A204.1 (cell line): ENCODE data around the gene PREPL.
"Not testable (repeated sequence)": the region's sequence is repeated elsewhere in the genome, so short reads cannot be mapped to it uniquely, and the experiment has no call there.

Source experiments
- FAIRE-seq: peaks from 2 replicates; lab custom pipeline; 2012; peaks lifted over from hg19 to GRCh38; lab: Jason Lieb, UNC

The PREPL gene

DNA sequence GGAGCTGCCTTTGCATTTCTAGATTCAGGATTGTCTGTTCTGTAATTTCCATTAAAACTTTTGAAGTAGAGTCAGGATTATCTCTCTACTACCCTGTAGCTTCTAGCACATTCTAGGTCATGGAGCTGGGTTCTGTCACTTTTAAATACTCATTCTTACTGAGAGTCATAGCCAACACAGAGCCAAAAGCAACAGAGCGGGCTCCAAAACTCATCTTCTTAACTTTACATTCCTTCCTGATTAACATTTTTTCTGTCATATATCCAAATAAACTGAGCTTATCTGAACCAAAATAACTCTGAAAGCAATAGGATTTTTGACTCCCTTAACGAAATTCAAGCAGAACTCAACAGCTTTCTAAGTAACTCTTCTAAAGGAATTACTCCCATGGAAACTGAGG is 12.9 kb downstream of the PREPL start:
- FAIRE-seq, result no peak

DNA sequence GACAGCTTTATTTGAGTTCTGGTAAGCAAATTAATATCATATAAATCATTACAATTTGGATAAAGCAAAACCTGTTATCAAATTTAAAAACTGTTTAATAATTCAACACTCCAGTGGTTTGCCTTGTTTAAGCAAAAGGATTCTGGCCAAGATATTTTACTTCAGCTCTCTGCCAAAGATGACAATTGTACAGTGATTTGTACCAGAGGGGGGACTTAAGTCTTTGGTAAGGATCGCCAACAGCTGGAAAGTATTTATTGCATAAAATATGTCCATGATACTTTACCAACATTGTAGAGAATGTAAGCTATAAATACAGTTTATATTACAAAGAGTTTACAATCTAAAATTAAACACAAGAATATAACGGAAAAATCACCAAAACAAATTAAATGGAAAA is 13.8 kb downstream of the PREPL start:
- FAIRE-seq, result no peak

- peak; percentile 85 for FAIRE-seq
Observed at GRCh38 chr2:44342854-44343253, 18.4 kb downstream of the PREPL start.

DNA sequence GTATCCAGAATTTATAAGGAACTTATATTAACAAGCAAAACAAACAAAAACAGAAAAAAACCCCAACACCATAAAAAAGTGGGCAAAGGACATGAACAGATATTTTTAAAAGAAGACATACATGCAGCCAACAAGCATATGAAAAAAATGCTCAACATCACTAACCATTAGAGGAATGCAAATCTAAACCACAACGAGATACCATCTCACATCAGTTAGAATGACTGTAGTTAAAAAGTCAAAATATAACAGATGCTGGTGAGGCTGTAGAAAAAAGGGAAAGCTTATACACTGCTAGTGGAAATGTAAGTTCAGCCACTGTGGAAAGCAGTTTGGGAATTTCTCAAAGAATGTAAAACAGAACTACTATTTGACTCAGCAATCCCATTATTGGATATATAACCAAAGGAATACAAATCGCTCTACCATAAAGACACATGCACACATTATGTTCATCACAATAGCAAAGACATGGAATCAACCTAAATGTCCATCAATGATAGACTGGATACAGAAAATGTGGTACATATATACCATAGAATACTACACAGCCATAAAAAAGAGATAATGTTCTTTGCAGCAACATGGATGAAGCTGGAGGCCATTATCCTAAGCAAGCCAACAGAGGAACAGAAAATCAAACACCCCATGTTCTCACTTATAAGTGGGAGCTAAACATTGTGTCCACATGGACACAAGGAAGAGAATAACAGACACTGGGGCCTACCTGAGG is 25.3 kb downstream of the PREPL start:
- peak; percentile 46 for FAIRE-seq

DNA sequence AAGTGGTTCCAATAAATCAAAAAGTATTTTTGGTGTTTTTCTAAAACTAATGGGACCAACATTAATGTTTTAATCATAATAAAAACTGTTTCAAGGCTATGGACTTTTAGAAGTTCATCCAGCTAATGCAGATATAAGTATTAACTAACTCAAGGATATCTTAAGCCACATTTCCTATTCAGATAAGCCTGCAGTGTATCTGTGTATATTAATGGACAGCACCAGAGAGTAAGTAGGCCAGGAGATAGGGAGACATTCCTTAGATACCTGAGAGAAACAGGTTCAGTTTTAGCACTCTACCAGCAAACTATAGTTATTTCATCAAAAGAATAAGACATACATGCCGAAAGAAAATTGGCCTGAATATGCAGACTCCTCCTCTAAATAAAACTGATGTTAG is 27.3 kb downstream of the PREPL start:
- no peak for FAIRE-seq

- no peak for FAIRE-seq
Observed at GRCh38 chr2:44330801-44331200, 30.5 kb downstream of the PREPL start.

GRCh38 chr2:44329343-44329742 is 32.0 kb downstream of the PREPL start:
- FAIRE-seq, result no peak

DNA sequence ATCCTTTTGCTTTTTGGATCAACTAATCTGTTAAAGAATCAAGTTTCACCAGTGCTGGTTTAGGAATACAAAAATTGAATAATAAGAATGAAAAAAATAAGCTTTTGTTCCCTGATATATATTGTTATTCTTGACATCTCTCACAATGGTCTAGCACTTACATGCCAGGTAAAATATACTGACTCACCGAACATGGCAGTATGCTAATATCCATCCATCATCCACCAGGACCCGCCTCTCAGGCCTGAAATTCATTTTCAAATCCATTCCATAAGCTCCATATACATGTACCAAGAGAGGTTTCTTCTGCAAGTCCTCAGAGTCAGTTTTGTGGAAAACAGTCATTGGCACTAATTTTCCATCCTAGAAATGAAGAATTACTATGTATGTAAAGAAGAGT is 32.5 kb downstream of the PREPL start:
- FAIRE-seq, result no peak

DNA sequence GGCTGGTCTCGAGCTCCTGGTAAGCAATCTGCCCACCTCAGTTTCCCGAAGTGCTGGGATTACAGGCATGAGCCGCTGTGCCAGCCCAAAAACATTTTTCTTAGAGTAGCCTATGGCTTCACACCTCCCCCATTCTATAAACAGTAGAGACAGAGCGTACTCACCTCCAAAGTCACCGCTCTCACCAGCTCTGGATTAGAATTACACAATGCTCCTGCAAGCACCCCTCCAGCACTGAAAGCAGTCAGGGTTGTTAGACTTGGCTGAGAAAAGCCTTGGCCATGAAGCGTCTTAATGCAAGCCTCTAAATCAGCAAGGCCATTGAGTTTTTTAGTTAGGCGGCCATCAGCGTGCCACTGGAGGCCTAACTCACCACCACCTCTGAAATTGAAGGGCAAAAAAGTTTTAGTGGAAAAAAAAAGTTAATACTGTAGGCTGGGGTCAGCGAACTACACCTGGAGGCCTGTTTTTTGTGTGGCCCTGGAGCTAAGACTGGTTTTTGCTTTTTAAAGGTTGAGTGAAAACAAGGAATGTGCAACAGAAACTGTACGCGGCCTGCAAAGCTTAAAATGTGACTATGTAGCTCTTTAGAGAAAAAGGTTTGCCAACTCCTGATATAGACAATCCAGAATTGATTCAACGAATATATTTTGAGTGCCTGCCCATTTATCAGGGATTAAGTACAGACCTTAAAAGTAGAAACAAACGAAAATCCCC is 34.6 kb downstream of the PREPL start:
- FAIRE-seq, result no peak

DNA sequence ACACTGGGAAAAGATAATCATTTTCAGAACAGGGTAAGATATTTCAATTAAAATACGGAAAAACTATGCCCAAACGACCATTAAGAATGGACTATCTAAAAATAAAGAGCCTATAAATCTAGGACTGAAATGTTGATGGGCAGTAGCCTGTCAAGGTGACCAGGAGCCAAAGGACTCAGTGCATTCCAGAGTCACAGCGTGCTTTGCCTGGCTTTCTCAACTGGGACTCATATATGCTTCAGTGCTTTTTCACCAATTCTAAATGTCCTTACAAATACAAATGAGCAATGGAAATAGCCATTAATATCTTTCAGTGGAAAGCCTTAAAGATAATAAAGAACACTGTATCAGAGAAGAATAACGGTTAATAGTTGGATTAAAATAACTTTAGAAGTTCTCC is 35.4 kb downstream of the PREPL start:
- no peak for FAIRE-seq

DNA sequence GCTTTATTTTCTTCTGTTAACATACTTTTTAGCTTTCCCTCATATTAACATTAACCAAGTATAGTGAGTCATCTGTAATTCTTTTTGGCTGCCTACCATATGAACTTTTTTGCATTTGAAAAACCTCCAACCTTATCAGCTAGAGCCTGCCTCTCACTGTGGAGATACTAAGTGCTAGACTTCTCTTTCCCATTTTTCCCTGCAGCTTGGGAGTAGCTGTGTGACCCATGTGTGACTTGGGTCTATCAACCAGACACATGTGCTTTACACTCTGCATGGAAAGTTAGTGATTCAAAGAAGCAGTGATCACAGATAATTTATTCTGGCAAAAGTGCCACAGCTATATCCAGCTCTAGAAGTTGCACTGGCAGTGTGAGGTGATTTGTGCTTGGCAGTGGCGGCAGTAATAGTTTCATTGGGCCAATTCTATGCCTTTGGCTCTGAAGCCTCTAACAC is 36.3 kb downstream of the PREPL start:
- FAIRE-seq, result no peak

DNA sequence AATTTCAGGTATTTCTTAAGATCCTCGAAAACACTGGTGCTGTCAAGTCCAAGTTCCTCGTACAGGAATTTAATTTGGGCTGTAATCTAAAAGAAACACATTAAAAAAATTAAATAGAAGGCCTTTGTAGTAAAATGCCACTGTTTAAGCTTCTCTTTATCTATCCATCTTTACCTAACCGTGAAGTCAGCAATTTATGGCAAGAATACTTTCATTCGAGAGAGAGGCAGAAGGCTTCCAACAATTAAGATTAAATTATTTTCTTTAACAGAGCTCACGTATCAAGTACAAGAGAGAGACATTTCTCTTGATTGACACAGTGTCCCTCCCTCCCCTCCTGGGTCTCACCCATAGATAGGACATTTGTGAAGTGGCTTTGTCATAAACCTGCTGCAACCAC is 39.9 kb downstream of the PREPL start:
- FAIRE-seq, result no peak

DNA sequence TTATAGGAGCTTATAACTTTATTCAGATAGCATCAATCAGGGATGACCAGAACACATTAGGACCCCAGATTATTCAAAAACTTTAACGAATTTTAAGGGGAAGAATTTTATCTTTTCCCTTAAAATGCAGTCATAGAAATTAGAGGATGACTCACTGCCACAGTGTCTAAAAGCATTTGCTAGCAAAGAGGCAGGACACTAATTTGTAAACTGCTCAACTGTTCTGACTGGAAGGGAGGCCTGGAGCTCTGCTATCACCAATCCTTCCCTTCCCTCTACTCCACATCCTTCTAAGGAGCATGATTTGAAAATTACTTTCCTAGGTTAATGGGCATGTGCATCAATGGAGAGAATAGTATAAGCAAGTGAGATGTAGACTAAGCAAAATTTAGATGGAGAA is 40.5 kb downstream of the PREPL start:
- no peak for FAIRE-seq

GRCh38 chr2:44315945-44316344 is 45.3 kb downstream of the PREPL start:
- FAIRE-seq, result no peak

- no peak for FAIRE-seq
Observed at GRCh38 chr2:44314362-44314761, 46.9 kb downstream of the PREPL start.

- no peak for FAIRE-seq
Observed at GRCh38 chr2:44310287-44310686, 51.0 kb downstream of the PREPL start.

- FAIRE-seq, result no peak
Observed at GRCh38 chr2:44305882-44306281, 55.4 kb downstream of the PREPL start.

- no peak for FAIRE-seq
Observed at GRCh38 chr2:44304258-44304657, 57.0 kb downstream of the PREPL start.

GRCh38 chr2:44303766-44304165 is 57.5 kb downstream of the PREPL start:
- not testable (repeated sequence) for FAIRE-seq

DNA sequence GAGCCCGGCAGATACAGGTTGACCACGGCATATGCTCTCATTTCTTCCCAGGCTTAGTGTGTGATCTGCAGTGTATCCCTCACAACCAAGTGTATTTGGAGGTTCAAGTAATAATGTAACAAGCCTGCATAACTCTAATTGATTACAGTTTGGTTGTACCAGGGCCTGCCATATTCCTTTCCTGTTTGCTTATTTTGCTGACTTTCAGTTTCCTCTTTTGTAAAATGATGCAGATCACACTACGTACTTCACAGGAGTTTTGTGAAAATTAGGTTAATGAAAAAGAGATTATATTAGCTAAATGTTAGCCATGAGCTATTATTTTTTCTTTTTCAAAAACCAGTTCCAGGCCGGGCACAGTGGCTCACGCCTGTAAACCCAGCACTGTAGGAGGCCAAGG is 60.2 kb downstream of the PREPL start:
- no peak for FAIRE-seq

DNA sequence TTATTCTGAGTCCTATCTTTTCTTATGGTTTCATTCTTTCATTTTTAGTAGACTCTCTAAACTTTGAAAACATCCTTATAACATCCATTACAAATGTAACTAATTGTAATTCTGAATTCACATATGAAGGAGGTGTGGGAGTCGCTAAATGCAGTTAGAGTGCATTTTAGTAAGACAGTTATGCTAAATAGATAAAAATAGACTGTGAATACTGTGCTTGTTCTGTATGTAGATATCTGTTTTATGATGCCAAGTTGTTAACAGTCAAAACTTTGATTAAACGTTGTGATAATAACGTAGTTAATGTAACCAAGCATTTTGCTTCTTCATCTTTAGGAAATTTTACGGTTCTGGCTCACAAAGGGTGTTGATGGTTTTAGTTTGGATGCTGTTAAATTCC is 61.7 kb downstream of the PREPL start:
- no peak for FAIRE-seq

DNA sequence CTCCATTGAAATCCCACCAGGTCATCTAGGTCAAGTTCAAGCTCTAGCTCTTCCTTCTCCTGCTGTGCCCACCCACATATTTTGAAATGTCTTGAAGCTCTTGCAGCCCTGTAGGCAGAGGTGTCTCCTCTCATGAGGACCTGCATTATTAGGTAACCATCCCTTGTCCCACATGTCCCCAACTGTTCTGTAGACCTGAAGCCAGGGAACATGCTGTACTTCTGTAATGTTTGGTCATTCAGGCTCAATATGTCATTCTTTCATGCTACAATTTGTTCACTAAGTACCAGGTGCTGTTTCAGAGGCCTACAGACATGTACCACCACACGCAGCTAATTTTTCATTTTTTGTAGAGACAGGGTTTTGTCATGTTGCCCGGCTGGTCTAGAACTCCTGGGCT is 63.9 kb downstream of the PREPL start:
- FAIRE-seq, result no peak

- FAIRE-seq, result no peak
Observed at GRCh38 chr2:44296653-44297052, 64.6 kb downstream of the PREPL start.
